DMS53 treated with DMSO at 0.1 percent for 48 hours (cell line): ENCODE data around the gene PNMT.
A peak's percentile ranks its signal among the peaks of the same experiment; 100 is the strongest.

Source experiments
- DNase-seq: peaks from one replicate; lab custom pipeline; 2025; ENCODE audit not compliant: unreplicated experiment; lab: John Stamatoyannopoulos, UW

Gene PNMT

DNA sequence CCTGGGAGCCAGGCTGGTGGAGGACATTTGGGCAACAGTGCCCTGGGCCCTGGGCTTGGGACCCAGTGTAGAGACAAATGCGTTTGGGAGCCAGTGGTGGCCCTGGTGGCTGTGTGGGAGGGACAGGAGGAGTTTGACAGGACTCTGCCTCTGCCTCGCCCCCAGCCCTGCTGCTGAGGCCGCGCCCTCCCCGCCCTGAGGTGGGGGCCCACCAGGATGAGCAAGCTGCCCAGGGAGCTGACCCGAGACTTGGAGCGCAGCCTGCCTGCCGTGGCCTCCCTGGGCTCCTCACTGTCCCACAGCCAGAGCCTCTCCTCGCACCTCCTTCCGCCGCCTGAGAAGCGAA lies 15.0 kb upstream of the PNMT start:
- no peak for DNase-seq

DNA sequence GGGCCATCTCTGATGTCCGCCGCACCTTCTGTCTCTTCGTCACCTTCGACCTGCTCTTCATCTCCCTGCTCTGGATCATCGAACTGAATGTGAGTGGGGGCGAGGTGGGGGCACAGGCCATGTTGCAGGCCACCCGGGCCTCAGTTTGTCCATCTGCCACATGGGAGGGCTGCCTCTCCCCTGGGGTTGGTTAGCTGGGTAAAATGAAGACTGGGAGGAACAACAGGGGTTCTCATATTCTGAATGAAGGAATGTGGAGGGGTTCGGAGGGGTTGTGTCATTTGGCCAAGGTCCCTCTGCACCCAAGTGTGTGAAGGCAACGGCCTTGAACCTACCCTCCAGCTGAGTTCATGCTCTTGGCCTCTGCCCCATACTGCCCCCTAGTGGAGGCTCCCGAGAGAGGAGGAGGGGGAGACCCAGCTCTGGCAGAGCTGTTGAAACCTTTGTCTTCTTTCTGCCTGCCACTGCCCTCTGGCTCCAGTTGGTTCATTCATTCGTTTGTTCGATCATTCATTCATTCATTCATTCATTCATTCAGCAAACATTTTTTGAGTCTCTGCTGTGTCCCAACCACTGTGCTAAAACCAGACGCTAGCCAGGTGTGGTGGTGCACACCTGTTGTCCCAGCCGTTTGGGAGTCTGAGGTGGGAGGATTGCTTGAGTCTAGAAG lies 14.5 kb upstream of the PNMT start:
- DNase-seq = peak; percentile 11

DNA sequence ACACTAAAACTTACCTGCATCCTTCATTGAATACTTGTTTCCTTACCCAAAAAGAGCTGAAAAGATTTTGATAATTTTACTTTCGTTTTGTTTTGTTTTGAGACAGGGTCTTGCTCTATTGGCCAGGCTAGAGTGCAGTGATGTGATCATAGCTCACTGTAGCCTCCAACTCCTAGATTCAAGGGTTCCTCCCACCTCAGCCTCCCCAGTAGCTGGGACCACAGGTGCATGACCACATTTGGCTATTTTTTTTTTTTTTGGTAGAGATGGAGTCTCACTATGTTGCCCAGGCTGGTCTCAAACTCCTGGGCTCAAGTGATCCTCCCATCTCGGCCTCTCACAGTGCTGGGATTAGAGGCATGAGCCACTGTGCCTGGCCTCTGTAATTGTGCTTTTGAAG lies 13.1 kb upstream of the PNMT start:
- DNase-seq = no peak

DNA sequence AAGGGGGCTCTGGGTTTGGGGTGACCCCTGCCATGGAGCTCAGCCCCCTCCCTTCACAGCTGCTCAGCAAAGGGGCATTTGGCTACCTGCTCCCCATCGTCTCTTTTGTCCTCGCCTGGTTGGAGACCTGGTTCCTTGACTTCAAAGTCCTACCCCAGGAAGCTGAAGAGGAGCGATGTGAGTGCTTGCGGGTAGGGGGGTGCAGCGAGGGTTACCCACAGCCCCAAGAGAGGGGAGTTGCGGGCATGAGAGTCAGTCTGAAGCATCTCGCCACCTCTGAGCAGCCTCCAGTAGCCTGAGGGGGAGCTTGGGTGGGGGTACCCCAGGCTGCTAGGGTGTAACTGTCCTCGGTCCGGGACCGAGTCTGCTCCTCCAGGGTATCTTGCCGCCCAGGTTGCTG lies 9.9 kb upstream of the PNMT start:
- no peak for DNase-seq

DNA sequence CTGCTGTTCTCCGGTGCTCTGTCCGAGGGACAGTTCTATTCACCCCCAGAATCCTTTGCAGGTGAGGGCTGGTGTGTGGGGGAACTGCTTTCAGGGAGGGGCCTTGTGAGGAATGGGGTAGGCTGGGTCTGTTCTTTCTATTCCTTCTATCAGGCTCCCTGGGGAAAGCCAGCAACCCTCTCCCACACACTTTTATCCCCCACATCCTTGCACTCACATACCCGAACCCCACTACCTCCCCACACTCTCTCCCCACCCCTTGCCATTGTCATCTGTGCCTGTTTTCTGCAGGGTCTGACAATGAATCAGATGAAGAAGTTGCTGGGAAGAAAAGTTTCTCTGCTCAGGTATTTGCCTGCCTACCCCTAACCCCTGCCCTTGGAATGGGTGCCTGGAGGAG lies 9.5 kb upstream of the PNMT start:
- no peak for DNase-seq

DNA sequence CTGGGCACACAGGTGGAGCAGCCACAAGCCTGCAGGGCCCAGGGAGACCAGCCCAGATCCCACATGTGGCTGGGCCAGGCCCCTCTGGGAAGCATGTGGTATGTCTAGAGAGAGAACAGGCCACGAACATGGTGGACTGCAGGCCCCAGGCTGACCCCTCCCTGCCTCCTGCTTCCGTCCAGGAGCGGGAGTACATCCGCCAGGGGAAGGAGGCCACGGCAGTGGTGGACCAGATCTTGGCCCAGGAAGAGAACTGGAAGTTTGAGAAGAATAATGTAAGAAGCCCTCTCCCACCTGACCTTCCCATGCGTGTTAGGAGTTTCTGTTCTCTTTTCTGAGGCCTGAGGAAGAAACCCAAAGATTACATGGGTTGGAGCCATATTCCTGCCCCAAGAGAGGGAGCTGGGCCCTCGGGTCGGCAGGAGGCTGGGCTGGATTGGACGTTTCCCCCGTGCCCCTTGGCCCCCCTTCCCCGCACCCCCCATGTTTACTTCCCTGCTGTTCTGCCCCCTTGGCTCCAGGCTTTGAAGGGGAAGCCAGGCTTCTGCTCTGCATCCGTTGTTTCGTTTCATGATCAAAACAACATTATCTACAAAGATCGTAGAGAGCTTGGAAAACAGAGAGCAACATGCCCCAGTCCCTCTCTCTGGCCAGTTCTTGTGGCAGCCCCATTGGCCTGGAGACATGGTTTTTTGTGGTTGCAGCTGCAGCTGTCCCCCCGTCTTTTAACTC lies 8.8 kb upstream of the PNMT start:
- DNase-seq = no peak

DNA sequence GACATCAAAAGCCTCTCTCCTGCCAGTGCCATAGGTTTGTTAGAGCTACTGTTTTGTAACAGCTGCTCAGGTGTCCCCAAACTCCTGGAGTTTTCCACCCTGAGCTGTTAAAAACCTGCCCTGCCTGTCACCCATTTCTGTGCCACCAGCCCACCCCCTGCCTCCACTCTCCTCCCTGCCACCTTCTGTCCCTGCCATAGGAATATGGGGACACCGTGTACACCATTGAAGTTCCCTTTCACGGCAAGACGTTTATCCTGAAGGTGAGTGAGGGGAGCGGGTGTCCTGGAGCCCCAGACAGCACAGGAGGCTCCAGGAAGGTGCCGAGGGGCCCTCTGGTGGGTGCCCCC lies 8.3 kb upstream of the PNMT start:
- no peak for DNase-seq

DNA sequence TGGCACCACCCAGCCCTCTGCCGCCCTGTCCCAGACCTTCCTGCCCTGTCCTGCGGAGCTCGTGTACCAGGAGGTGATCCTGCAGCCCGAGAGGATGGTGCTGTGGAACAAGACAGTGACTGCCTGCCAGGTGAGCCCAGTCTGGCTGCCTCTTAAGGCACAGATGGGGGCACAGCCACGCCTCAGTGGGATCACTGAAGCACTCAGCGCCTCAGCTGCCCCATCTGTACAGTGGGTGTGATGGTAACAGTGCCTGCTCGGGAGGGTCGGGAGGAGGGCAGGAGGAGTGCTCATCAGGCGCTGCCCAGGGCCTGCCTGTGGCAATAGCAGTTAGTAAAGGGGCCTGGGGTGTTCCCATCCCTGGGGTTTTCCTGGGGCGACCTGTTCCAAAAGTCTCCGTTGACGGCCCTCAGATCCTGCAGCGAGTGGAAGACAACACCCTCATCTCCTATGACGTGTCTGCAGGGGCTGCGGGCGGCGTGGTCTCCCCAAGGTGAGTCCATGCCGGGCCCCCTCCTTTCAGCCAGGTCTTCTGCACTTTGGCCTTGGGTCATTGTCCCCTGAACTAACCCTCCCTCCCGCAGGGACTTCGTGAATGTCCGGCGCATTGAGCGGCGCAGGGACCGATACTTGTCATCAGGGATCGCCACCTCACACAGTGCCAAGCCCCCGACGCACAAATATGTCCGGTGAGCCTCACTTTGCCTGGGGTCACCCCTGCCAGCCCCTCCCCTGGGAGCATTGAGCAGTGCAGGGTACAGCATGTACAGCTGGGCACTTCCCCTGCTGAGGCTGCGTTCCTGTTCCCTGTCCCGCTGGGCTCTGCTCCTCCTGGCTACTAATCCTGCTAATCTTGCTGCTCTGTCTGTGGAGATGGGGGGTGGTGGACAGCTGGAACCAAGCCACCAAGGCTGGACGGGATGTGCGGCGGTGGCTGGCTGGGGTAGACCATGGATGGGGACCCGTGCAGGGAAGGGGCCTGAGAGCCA lies 7.6 kb upstream of the PNMT start:
- DNase-seq = no peak

DNA sequence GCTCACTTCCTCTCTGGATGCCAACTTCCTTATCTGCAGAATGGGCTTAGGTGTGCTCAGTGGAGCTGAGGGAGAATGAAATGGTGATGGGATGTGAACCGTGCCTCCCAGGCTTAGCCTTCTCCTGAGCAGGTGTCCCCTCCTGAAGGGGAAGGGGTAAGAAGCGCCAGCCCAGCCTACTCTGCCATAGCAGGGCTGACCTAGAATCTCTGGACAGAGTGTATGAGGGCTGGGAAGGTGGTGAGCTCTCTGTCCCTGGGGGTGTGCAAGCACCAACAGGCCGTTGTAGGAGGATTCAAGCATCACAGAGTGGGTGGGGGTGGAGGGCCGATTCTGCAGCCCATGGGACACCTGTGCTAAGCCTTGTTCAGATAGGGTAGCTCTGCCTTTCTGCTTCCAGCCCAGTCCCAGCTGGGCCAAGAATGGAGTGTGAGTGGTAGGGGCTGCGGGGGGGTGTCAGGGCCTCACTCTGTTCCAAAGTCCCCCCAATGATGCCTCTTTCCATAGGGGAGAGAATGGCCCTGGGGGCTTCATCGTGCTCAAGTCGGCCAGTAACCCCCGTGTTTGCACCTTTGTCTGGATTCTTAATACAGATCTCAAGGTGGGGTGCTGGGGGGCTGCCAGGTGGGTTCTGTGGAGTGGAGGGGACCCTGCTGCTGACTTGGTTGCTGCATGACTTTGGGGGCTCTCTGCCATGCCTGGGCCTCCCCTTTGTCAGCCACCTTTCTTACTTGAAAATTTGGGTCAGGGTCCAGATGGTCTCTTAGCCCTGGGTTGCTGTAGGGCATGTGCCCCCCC lies 6.3 kb upstream of the PNMT start:
- DNase-seq = no peak

DNA sequence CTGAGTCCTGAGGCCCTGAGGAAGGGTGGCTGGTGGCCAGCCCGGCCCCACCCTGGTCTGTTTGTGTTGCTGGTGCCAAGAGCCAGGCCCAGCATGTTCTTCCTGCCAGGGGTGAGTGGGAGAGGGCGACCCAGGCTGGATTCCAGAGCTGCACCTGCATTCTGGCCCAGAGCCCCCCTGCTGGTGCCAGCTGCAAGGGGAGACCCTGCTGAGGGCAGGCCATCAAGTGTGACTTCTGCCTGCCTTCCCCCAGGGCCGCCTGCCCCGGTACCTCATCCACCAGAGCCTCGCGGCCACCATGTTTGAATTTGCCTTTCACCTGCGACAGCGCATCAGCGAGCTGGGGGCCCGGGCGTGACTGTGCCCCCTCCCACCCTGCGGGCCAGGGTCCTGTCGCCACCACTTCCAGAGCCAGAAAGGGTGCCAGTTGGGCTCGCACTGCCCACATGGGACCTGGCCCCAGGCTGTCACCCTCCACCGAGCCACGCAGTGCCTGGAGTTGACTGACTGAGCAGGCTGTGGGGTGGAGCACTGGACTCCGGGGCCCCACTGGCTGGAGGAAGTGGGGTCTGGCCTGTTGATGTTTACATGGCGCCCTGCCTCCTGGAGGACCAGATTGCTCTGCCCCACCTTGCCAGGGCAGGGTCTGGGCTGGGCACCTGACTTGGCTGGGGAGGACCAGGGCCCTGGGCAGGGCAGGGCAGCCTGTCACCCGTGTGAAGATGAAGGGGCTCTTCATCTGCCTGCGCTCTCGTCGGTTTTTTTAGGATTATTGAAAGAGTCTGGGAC lies 5.5 kb upstream of the PNMT start:
- no peak for DNase-seq

DNA sequence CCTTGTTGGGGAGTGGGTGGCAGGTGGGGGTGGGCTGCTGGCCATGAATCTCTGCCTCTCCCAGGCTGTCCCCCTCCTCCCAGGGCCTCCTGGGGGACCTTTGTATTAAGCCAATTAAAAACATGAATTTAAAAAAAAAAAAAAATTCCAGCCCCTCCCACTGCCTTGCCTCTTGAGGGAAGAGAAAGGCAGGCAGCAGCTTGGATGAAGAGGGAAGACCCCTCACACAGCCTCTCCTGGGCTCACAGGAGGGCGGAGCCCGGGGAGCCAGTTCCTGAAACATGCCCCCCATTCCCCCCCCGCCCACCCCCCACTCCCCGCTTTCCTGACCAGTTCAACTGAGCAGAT lies 4.9 kb upstream of the PNMT start:
- DNase-seq = no peak

DNA sequence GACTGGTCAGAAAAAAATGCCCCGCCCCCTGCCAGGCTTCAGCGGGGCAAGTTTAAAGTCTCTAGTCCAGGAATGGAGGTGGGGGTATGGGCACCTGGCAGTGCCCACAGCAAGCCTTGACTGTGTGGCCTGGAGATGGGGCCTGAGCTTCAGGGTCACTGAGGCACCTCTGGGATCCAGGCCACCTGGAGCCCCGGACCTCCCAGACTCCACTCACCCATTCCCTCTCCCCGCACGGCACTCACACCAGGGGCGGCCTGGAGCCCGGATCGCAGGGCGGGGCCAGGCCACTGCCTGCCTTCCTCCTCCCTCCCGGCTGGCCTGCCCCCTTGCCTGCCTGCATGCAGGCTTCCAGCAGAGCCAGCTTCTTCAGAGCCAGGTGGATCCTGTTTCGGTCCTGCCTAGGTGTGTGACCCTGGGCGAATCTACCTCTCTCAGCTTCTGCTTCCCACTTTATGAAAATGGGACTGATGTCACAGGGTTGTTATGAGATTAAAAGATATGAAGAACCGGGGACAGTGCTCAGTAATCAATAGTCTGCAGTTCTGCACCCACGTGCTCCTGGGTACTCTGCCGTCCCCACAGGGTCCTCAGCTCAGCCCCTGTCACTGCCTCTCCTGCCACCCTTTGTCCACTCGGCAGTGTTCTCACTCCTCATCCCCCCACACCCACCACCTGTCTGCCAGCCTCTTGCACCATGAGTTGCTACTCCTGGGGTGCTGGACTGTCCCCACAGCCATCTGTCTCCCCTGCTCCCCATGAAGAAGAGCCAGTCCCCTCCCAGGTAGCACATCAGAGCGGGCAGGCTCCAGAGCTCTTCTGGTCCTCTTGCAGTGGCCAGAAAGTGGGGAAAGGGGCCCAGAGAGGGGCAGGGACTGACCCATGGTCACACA lies 4.3 kb upstream of the PNMT start:
- DNase-seq = no peak

DNA sequence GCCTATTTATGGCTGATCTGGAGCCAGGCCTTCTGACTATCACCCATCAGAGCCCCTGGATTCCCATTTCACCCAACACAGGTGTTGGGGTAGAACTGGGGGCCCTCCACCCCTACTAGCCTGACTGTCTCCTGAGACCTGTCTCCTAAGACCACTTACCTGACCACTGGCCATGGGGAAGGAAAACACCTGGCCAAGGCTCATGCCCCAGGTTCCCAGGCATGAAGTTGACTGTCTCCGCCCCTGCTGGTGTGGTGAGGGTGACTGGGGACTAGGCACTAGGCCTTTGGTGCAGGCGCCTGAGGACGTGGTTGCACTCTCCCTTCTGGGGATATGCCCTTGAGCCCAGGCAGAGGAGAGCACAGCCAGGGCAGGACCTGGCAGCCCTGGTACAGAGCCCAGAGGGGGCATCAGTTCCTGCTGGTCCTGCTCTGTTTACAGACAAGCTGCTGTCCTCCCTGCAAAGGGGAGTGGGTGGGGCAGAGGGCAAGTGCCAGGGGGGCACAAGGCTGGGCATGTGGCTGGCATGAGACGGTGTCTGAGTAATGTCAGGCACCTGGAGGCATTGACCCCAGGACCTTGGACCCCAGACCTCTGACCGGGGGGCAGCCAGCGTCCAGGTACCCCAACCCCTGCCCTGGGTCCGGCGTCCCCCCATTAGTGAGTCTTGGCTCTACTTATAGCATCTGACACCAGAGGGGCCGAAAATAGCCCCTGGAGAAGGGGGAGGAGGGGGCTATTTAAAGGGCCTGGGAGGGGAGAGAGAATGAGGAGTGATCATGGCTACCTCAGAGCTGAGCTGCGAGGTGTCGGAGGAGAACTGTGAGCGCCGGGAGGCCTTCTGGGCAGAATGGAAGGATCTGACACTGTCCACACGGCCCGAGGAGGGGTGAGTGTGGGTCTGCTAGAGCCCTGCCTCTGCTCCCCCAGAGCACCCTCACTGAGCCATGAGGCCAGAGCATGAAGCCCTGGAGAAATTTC lies 3.4 kb upstream of the PNMT start, which contains the start of gene TCAP:
Gene TCAP (plus strand): TSS at position 769 of the 981 bp plus-strand sequence. CDS start 11 bp downstream, at position 780.
- no peak for DNase-seq

DNA sequence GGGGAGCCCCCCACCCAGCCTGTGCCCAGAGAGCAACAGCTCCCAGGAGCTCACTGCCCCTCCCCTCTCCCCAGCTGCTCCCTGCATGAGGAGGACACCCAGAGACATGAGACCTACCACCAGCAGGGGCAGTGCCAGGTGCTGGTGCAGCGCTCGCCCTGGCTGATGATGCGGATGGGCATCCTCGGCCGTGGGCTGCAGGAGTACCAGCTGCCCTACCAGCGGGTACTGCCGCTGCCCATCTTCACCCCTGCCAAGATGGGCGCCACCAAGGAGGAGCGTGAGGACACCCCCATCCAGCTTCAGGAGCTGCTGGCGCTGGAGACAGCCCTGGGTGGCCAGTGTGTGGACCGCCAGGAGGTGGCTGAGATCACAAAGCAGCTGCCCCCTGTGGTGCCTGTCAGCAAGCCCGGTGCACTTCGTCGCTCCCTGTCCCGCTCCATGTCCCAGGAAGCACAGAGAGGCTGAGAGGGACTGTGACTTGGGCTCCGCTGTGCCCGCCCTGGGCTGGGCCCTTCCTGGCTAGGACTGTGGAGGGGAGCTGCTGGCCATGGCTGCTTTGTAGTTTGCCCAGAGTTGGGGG lies 2.5 kb upstream of the PNMT start:
- no peak for DNase-seq

DNA sequence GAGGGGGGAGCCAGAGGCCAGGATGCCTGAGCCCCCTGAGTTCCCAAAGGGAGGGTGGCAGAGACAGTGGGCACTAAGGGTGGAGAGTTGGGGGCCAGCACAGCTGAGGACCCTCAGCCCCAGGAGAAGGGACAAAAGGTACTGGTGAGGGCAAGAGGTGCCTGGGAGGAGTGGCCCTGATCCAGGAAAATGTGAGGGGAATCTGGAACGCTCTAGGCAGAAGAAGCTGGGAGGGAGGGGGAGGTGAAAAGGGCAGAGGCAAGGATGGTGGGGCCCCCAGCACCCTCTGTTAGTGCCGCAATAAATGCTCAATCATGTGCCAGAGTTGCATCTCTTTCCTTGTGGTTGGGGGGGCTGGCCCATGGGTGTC lies 2.0 kb upstream of the PNMT start:
- DNase-seq = no peak

DNA sequence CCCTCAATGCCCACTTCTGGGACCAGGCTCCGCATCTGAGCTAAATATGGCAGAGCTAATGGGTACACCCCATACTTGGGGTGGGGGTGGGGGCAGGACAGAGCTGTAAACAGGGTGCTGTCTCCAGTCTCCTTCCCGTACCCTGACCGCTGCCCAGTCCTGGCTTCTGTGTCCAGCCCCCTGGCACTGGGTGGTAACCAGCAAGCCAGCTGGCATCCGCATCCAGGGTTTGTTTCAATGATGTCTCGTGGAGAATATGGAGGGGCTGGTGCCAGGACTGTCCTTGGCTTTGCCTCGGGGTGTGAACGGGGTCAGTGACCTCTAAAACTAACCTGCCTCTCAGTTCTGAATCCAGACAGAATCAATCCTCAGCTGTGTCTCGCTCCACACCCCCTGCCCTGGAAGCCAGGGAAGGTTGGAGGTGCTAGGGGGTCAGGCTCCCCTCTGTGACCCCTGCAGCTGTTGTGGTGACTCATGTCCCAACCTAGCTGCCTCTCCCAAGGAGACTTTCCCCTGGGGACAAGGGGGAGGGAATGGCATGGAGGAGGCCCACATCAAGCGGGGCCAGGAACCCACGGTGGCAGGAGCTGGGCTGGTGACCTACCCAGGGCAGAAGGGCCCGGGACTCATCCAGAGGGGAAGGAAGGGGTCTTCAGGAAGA lies 1.5 kb upstream of the PNMT start:
- no peak for DNase-seq

DNA sequence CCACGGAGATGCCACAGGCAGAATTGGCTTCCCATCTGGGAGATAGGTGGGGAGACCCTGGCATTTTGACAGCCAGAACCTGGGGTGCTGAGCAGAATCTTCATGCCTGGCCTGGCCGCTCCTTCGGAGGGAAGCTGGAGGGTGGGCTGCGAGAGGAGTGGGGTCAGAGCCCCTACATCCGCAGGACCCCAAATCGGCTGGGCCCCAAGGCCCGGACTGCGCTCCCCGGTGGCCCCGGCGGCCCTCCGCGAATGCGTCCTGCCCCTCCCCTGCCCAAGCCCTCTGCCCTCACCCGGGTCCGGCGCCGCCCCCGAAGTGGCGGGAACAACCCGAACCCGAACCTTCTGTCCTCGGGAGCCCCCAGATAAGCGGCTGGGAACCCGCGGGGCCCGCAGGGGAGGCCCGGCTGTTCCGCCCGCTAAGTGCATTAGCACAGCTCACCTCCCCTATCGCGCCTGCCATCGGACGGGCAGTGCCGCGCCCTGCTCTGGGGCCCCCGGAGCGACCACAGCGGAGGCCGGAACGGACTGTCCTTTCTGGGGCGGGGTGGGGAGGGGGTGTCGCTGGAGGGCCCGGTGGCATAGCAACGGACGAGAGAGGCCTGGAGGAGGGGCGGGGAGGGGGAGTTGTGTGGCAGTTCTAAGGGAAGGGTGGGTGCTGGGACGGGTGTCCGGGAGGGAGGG lies 850 bp upstream of the PNMT start:
- no peak for DNase-seq
